ENCODE data around the gene ZNF423.

ZNF423 gene

DNA sequence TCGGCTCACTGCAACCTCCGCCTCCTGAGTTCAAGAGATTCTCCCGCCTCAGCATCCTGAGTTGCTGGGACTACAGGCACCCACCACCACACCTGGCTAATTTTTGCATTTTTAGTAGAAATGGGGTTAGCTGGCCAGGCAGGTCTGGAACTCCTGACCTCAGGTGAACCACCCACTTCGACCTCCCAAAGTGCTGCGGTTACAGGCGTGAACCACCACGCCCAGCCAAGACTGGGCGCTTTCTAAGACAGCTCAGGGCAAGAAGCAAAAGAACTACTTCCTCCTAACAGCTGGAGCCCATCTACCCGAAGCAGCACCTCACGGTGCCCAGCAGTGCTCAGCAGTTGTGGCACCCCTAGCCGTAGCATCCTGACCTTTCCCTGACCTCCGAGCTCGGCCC is 109.4 kb downstream of the ZNF423 start:
- Histone ChIP-seq H3K4me1 (ENCODE audit: control insufficient read depth in 2 of 2, insufficient read depth in 2 of 2, low read length in 2 of 2) (no peaks in the 10 kb centered on the region), H3K9me3 (ENCODE audit: control insufficient read depth in 2 of 2, low read length in 2 of 2) (no peaks in the 10 kb centered on the region), H3K9ac (ENCODE audit: low read depth in 1 of 2, low read length in 2 of 2) (no peak overlapping the region), H3K27ac (ENCODE audit: low read depth in 2 of 2, low read length in 2 of 2) (no peak overlapping the region), H3K27me3 (ENCODE audit: control insufficient read depth in 2 of 2, insufficient read depth in 2 of 2, low read length in 2 of 2) (no peaks in the 10 kb centered on the region), H3K4me3 (ENCODE audit: low read length in 2 of 2) (no peak overlapping the region), H3K36me3 (ENCODE audit: control insufficient read depth in 2 of 2, insufficient read depth in 2 of 2, low read length in 2 of 2) (no peaks in the 10 kb centered on the region)

DNA sequence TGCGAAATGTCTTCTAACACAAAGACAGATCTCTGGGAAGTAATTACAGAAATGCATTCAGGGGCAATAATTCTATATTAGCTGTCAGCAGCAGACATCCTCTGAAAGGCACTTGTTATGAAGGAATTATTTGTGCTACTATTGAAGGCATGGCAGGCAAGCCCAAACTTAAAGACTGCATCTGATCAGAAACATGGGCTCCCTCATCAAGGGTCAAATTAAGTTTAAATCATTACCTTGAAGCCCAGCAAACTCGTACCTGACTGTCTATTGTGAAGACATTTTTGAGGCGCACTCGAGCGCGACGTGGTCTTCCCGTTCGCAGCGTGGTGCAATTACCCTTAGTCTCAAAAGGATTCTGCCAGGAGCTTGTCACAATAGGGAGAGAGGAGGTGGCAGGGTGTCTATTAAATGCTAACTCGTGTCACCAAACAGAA is 110.6 kb downstream of the ZNF423 start:
- no peaks in the 10 kb centered on the region for H3K4me1 ChIP-seq (ENCODE audit: control insufficient read depth in 2 of 2, insufficient read depth in 2 of 2, low read length in 2 of 2)
- H3K27ac ChIP-seq (ENCODE audit: low read depth in 2 of 2, low read length in 2 of 2), result no peak overlapping the region
- H3K9ac ChIP-seq (ENCODE audit: low read depth in 1 of 2, low read length in 2 of 2), result no peak overlapping the region
- H3K36me3 ChIP-seq (ENCODE audit: control insufficient read depth in 2 of 2, insufficient read depth in 2 of 2, low read length in 2 of 2), result no peaks in the 10 kb centered on the region
- H3K9me3 ChIP-seq (ENCODE audit: control insufficient read depth in 2 of 2, low read length in 2 of 2), result no peaks in the 10 kb centered on the region
- H3K4me3 ChIP-seq (ENCODE audit: low read length in 2 of 2), result no peak overlapping the region
- H3K27me3 ChIP-seq (ENCODE audit: control insufficient read depth in 2 of 2, insufficient read depth in 2 of 2, low read length in 2 of 2), result no peaks in the 10 kb centered on the region

DNA sequence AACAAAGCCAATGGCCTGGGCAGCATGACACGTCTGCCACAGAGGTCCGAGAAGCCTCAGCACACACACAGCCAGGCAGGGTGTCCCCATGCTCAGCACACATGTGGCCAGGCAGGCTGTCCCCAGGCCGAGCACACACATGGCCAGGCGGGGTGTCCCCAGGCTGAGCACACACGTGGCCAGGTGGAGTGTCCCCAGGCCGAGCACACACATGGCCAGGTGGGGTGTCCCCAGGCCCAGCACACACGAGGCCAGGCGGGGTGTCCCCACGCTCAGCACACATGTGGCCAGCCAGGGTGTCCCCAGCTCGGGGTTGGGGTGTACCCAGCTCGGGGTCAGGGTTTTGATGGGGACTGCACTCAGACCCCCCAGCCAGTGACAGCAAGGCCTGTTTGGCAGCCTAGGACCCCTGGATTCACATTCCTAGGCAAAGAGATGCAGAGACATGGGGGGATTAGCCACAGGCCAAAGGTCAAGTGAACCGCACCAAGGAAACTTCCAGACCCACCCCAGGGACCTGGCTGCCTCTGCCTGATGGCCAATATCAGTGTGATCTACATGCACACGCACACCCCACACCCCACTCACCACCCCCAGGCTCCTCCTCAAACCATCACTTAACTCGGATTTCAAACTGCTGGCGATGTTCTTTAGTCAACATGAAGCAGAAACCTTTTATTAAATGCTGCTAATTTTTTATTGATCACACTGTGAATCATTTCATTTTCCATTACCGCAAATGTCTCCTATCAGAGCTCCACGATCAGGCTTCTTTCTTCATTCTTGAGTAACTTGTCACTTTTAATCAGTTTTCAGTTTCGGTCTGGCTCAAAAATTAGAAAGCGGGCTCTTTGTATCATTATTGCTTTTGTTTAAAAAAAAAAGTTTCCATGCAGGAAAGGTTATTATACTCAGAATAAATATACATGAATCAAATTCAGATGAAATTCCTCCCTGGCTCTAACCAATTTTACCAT is 111.4 kb downstream of the ZNF423 start:
- no peaks in the 10 kb centered on the region for H3K36me3 ChIP-seq (ENCODE audit: control insufficient read depth in 2 of 2, insufficient read depth in 2 of 2, low read length in 2 of 2)
- H3K27me3 ChIP-seq (ENCODE audit: control insufficient read depth in 2 of 2, insufficient read depth in 2 of 2, low read length in 2 of 2), result no peaks in the 10 kb centered on the region
- H3K4me1 ChIP-seq (ENCODE audit: control insufficient read depth in 2 of 2, insufficient read depth in 2 of 2, low read length in 2 of 2), result no peaks in the 10 kb centered on the region
- H3K9ac ChIP-seq (ENCODE audit: low read depth in 1 of 2, low read length in 2 of 2), result no peak overlapping the region
- H3K9me3 ChIP-seq (ENCODE audit: control insufficient read depth in 2 of 2, low read length in 2 of 2), result no peaks in the 10 kb centered on the region
- no peak overlapping the region for H3K27ac ChIP-seq (ENCODE audit: low read depth in 2 of 2, low read length in 2 of 2)
- H3K4me3 ChIP-seq (ENCODE audit: low read length in 2 of 2), result no peak overlapping the region

DNA sequence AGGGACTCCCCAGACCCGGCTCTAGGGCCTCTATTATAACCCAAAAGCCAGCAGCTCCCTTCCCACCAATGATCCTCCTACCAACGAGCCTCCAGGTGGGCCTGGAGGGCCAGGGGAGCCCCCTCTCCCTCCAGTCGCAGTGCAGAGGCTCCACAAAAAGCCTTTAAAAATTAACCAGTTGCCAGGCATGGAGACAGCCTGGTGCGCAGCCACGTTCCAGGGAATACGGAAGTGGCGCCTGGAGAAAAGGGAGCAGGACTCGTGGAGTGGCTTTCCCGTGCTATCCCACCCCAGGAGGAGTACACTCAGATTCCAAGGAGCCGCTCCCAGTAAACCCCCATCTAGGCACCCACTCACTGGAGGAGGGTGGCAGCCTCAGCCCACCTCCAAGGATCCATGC is 112.3 kb downstream of the ZNF423 start:
- Histone ChIP-seq H3K27ac (ENCODE audit: low read depth in 2 of 2, low read length in 2 of 2) (no peak overlapping the region), H3K27me3 (ENCODE audit: control insufficient read depth in 2 of 2, insufficient read depth in 2 of 2, low read length in 2 of 2) (no peaks in the 10 kb centered on the region), H3K9me3 (ENCODE audit: control insufficient read depth in 2 of 2, low read length in 2 of 2) (no peaks in the 10 kb centered on the region), H3K9ac (ENCODE audit: low read depth in 1 of 2, low read length in 2 of 2) (no peak overlapping the region), H3K4me1 (ENCODE audit: control insufficient read depth in 2 of 2, insufficient read depth in 2 of 2, low read length in 2 of 2) (no peaks in the 10 kb centered on the region), H3K4me3 (ENCODE audit: low read length in 2 of 2) (no peak overlapping the region), H3K36me3 (ENCODE audit: control insufficient read depth in 2 of 2, insufficient read depth in 2 of 2, low read length in 2 of 2) (no peaks in the 10 kb centered on the region)

DNA sequence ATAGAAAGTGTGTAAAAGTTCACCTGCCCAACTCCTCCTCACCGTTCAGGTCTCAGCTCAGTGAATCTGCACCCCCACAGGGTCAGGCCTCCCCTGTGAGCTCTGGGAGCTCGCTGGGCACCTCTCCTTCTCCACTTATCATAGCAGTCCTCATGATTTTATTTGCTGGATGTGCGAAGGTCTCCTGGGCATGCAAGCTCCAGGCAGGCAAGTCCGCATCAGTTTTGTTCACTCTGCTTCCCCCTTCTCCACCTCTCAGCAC is 112.8 kb downstream of the ZNF423 start:
- H3K36me3 ChIP-seq (ENCODE audit: control insufficient read depth in 2 of 2, insufficient read depth in 2 of 2, low read length in 2 of 2), result no peaks in the 10 kb centered on the region
- H3K4me1 ChIP-seq (ENCODE audit: control insufficient read depth in 2 of 2, insufficient read depth in 2 of 2, low read length in 2 of 2), result no peaks in the 10 kb centered on the region
- H3K27me3 ChIP-seq (ENCODE audit: control insufficient read depth in 2 of 2, insufficient read depth in 2 of 2, low read length in 2 of 2), result no peaks in the 10 kb centered on the region

DNA sequence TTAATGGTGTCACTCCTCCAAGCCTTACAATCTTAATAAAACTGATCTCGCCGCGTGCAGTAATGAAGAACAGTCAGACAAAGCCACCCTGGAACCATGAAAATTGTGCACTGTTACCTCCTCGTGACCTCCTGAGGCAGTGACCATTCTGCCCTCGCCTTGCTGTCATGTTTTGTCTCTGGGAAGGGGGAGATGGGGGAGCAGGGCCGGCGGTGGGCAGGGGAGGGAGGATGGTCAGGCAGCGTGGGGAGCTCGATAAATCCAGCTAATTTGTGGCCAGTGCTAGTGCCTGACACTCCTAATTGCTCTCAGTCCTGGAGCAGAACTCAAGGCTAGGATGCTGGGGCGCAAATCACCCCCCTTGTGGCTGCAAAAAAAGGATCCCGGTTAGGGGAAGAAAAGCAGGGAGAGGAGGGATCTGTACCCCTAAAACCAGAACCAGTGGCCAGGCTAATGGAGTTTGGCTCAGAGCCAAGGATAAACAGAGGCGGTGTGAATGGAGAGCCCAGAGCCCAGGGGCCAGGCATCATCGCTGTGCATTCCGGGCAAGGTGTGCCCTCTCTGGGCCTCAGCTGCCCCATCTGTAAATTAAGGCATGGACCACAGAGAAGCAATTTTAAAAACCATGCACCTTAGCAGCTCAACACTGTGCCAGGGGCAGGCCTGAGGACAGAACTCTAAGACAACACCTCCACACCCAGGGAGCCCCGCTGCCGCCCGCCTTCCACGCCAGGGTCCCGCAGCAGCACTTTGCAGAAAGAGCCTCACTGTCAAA is 113.3 kb downstream of the ZNF423 start:
- Histone ChIP-seq H3K9me3 (ENCODE audit: control insufficient read depth in 2 of 2, low read length in 2 of 2) (no peaks in the 10 kb centered on the region), H3K4me3 (ENCODE audit: low read length in 2 of 2) (no peak overlapping the region)

More for the DNA sequence above, 112.8 kb downstream of the ZNF423 start:
- H3K9me3 ChIP-seq (ENCODE audit: control insufficient read depth in 2 of 2, low read length in 2 of 2), result no peaks in the 10 kb centered on the region
- no peak overlapping the region for H3K4me3 ChIP-seq (ENCODE audit: low read length in 2 of 2)
- H3K27ac ChIP-seq (ENCODE audit: low read depth in 2 of 2, low read length in 2 of 2), result no peak overlapping the region
- H3K9ac ChIP-seq (ENCODE audit: low read depth in 1 of 2, low read length in 2 of 2), result no peak overlapping the region

DNA sequence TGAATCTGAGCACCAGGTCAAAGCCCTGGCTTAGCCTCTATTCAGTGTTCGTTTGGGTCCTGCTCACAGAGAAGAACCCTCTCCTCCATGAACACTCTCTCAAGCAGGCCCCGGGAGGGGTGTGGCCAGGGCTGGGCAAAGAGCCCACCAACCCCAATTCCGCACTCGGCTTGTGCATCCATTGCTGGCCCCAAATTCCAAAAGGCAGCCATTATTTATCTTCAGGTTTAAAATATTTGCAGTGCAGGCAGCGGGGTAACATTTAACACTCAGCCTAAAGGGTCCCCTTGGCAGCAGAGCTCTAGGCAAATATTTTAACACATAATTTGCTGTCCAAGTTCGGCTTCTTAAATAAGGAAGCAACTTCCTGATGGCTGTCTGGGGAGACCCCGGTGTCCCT is 115.7 kb downstream of the ZNF423 start:
- no peaks in the 10 kb centered on the region for H3K27me3 ChIP-seq (ENCODE audit: control insufficient read depth in 2 of 2, insufficient read depth in 2 of 2, low read length in 2 of 2)
- H3K9ac ChIP-seq (ENCODE audit: low read depth in 1 of 2, low read length in 2 of 2), result no peak overlapping the region
- no peaks in the 10 kb centered on the region for H3K9me3 ChIP-seq (ENCODE audit: control insufficient read depth in 2 of 2, low read length in 2 of 2)
- no peaks in the 10 kb centered on the region for H3K4me1 ChIP-seq (ENCODE audit: control insufficient read depth in 2 of 2, insufficient read depth in 2 of 2, low read length in 2 of 2)
- H3K27ac ChIP-seq (ENCODE audit: low read depth in 2 of 2, low read length in 2 of 2), result no peak overlapping the region
- H3K36me3 ChIP-seq (ENCODE audit: control insufficient read depth in 2 of 2, insufficient read depth in 2 of 2, low read length in 2 of 2), result no peaks in the 10 kb centered on the region
- H3K4me3 ChIP-seq (ENCODE audit: low read length in 2 of 2), result no peak overlapping the region

More for the DNA sequence above, 113.3 kb downstream of the ZNF423 start:
- Histone ChIP-seq H3K27me3 (ENCODE audit: control insufficient read depth in 2 of 2, insufficient read depth in 2 of 2, low read length in 2 of 2) (no peaks in the 10 kb centered on the region), H3K4me1 (ENCODE audit: control insufficient read depth in 2 of 2, insufficient read depth in 2 of 2, low read length in 2 of 2) (no peaks in the 10 kb centered on the region), H3K27ac (ENCODE audit: low read depth in 2 of 2, low read length in 2 of 2) (no peak overlapping the region), H3K36me3 (ENCODE audit: control insufficient read depth in 2 of 2, insufficient read depth in 2 of 2, low read length in 2 of 2) (no peaks in the 10 kb centered on the region), H3K9ac (ENCODE audit: low read depth in 1 of 2, low read length in 2 of 2) (no peak overlapping the region)

DNA sequence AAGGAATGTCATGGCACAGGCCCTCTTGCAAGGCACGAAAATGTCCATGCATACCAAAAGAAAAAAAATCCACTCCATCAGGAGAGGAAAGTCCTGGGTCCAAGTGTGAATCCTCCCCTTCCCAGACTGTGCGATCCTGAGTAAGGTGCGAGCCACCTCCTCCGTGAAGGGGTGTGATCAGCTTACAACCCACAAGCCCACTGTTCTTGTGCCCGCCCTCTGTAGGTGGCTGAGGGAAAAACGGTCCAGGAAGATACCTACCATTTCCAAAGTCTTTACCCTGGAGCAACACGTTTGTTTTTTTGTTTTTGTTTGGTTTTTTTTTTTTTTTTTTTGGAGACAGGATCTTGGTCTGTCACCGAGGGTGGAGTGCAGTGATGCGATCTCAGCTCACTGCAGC is 116.5 kb downstream of the ZNF423 start:
- Histone ChIP-seq H3K36me3 (ENCODE audit: control insufficient read depth in 2 of 2, insufficient read depth in 2 of 2, low read length in 2 of 2) (no peaks in the 10 kb centered on the region), H3K9me3 (ENCODE audit: control insufficient read depth in 2 of 2, low read length in 2 of 2) (no peaks in the 10 kb centered on the region), H3K4me1 (ENCODE audit: control insufficient read depth in 2 of 2, insufficient read depth in 2 of 2, low read length in 2 of 2) (no peaks in the 10 kb centered on the region), H3K9ac (ENCODE audit: low read depth in 1 of 2, low read length in 2 of 2) (no peak overlapping the region), H3K27me3 (ENCODE audit: control insufficient read depth in 2 of 2, insufficient read depth in 2 of 2, low read length in 2 of 2) (no peaks in the 10 kb centered on the region), H3K27ac (ENCODE audit: low read depth in 2 of 2, low read length in 2 of 2) (no peak overlapping the region), H3K4me3 (ENCODE audit: low read length in 2 of 2) (no peak overlapping the region)

DNA sequence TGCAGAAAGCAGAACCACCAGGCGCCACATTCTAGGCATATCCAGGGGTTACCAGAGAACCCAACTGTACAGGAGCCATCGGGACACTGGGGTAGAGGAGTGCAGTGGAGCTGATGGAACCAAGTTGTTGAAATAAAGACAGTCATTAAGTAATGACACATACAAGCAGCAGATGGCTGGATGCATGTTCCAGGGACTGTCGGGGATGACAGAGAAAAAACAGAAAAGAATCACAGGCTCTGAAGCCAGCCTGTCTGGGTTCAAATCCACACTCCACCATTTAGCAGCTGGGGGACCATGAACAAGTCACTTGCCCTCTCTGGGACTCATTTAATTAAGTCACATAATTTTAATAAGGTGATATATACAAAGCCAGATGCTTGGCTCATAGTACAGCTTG is 117.1 kb downstream of the ZNF423 start:
- H3K36me3 ChIP-seq (ENCODE audit: control insufficient read depth in 2 of 2, insufficient read depth in 2 of 2, low read length in 2 of 2), result no peaks in the 10 kb centered on the region
- H3K4me3 ChIP-seq (ENCODE audit: low read length in 2 of 2), result no peak overlapping the region
- no peaks in the 10 kb centered on the region for H3K9me3 ChIP-seq (ENCODE audit: control insufficient read depth in 2 of 2, low read length in 2 of 2)
- no peaks in the 10 kb centered on the region for H3K4me1 ChIP-seq (ENCODE audit: control insufficient read depth in 2 of 2, insufficient read depth in 2 of 2, low read length in 2 of 2)
- H3K27me3 ChIP-seq (ENCODE audit: control insufficient read depth in 2 of 2, insufficient read depth in 2 of 2, low read length in 2 of 2), result no peaks in the 10 kb centered on the region
- H3K9ac ChIP-seq (ENCODE audit: low read depth in 1 of 2, low read length in 2 of 2), result no peak overlapping the region
- H3K27ac ChIP-seq (ENCODE audit: low read depth in 2 of 2, low read length in 2 of 2), result no peak overlapping the region

DNA sequence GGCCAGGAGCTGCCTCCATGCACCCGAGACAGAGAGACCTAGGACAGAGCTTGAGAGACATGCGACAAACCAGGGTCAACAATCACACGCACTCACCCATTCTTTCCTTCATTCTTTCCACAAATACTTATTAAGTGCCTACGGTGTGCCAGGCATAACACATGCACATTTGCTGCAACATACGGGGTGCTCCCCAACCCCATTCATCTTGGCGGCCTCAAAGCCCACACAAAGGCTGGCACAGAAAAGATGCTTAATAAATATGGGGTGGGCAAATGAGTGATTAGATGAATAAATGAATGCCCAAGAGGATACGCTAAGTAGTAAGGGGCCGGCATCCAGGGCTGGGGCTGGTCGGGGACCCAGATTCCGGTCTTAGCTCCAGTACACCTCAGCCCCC is 117.9 kb downstream of the ZNF423 start:
- H3K36me3 ChIP-seq (ENCODE audit: control insufficient read depth in 2 of 2, insufficient read depth in 2 of 2, low read length in 2 of 2), result no peaks in the 10 kb centered on the region
- no peaks in the 10 kb centered on the region for H3K27me3 ChIP-seq (ENCODE audit: control insufficient read depth in 2 of 2, insufficient read depth in 2 of 2, low read length in 2 of 2)
- H3K27ac ChIP-seq (ENCODE audit: low read depth in 2 of 2, low read length in 2 of 2), result no peak overlapping the region
- no peaks in the 10 kb centered on the region for H3K9me3 ChIP-seq (ENCODE audit: control insufficient read depth in 2 of 2, low read length in 2 of 2)
- H3K4me1 ChIP-seq (ENCODE audit: control insufficient read depth in 2 of 2, insufficient read depth in 2 of 2, low read length in 2 of 2), result no peaks in the 10 kb centered on the region
- H3K4me3 ChIP-seq (ENCODE audit: low read length in 2 of 2), result no peak overlapping the region
- no peak overlapping the region for H3K9ac ChIP-seq (ENCODE audit: low read depth in 1 of 2, low read length in 2 of 2)
